22Rv1 (cell line): ENCODE data around the gene GNG12.

ENCODE experiments used
- CTCF ChIP-seq: fragments of 450-650 bp; IDR thresholded peaks from 2 replicates; pipeline ENCODE4 v1.5.1; 2017; ENCODE audit warnings: mild to moderate bottlenecking
- ZFX ChIP-seq: fragments of 450-650 bp; IDR thresholded peaks from 2 replicates; pipeline ENCODE4 v1.6.1; 2017; ENCODE audit warnings: antibody characterized with exemption, borderline replicate concordance

- TF ChIP-seq CTCF (no peak), ZFX (no peak)
These were observed 78.7 kb downstream of the GNG12 start for GRCh38 chr1:67754526-67754920.
